DOHH2 (cell line): Measurements from ENCODE around the gene SPON1.
A peak's percentile ranks its signal among the peaks of the same experiment; 100 is the strongest.

Experiments
- H3F3A ChIP-seq: fragments of 200-600 bp; sonication (generic), shearing (Covaris generic); 2 replicates; pipeline ENCODE4 v1.6.0; 2016; ENCODE audit warnings: antibody characterized with exemption, mild to moderate bottlenecking; ENCODE audit not compliant: control insufficient read depth, insufficient read depth
- H3K27ac ChIP-seq: fragments of 200-600 bp; sonication (generic); 2 replicates; pipeline ENCODE4 v1.5.1; 2014; ENCODE audit warnings: low read depth, mild to moderate bottlenecking, low read length, moderate library complexity
- H3K27me3 ChIP-seq: fragments of 200-600 bp; sonication (generic); 2 replicates; pipeline ENCODE4 v1.6.1; 2014; ENCODE audit warnings: mild to moderate bottlenecking, low read length, mixed read lengths; ENCODE audit not compliant: control insufficient read depth
- H3K36me3 ChIP-seq: fragments of 200-600 bp; sonication (generic); 2 replicates; pipeline ENCODE4 v1.6.1; 2014; ENCODE audit warnings: mild to moderate bottlenecking, low read length, moderate library complexity, mixed read lengths; ENCODE audit not compliant: control insufficient read depth
- H3K4me1 ChIP-seq: fragments of 200-600 bp; sonication (generic); 2 replicates; pipeline ENCODE4 v1.6.1; 2014; ENCODE audit warnings: mild to moderate bottlenecking, low read length, mixed read lengths; ENCODE audit not compliant: control insufficient read depth
- H3K4me2 ChIP-seq: fragments of 200-600 bp; sonication (generic); 2 replicates; pipeline ENCODE4 v1.6.0; 2014; ENCODE audit warnings: mild to moderate bottlenecking, low read length, moderate library complexity
- H3K4me3 ChIP-seq: fragments of 200-600 bp; sonication (generic); 2 replicates; pipeline ENCODE4 v1.5.1; 2014; ENCODE audit warnings: mild to moderate bottlenecking, low read length, mixed read lengths
- H3K79me2 ChIP-seq: fragments of 200-600 bp; sonication (generic); 2 replicates; pipeline ENCODE4 v1.6.1; 2014; ENCODE audit warnings: mild to moderate bottlenecking, low read length, mixed read lengths; ENCODE audit not compliant: control insufficient read depth
- H3K9me2 ChIP-seq: fragments of 200-600 bp; sonication (generic); replicated peaks from 2 replicates; pipeline ENCODE4 v1.6.1; 2014; ENCODE audit warnings: mild to moderate bottlenecking, low read length, mixed read lengths; ENCODE audit not compliant: control insufficient read depth
- H3K9me3 ChIP-seq: fragments of 200-600 bp; sonication (generic); 2 replicates; pipeline ENCODE4 v1.6.1; 2014; ENCODE audit warnings: antibody characterized with exemption, low read length, mixed read lengths; ENCODE audit not compliant: control insufficient read depth, insufficient read depth
- H4K20me1 ChIP-seq: fragments of 200-600 bp; sonication (generic); 2 replicates; pipeline ENCODE4 v1.6.0; 2014; ENCODE audit warnings: low read depth, mild to moderate bottlenecking, antibody characterized with exemption, low read length, moderate library complexity; ENCODE audit not compliant: control insufficient read depth, insufficient read depth
- EZH2phosphoT487 ChIP-seq: fragments of 200-600 bp; sonication (generic); IDR thresholded peaks from 2 replicates; pipeline ENCODE4 v1.6.1; 2017; ENCODE audit warnings: borderline replicate concordance, mild to moderate bottlenecking, antibody characterized with exemption, low read length, moderate library complexity, mixed read lengths
- TF ChIP-seq, protein P1 (sequence below): fragments of 200-600 bp; sonication (generic); IDR thresholded peaks from one replicate; pipeline ENCODE4 v1.5.1; 2014; ENCODE audit warnings: antibody characterized with exemption, mild to moderate bottlenecking, low read depth, low read length; ENCODE audit not compliant: poor library complexity, severe bottlenecking

SPON1 gene

DNA sequence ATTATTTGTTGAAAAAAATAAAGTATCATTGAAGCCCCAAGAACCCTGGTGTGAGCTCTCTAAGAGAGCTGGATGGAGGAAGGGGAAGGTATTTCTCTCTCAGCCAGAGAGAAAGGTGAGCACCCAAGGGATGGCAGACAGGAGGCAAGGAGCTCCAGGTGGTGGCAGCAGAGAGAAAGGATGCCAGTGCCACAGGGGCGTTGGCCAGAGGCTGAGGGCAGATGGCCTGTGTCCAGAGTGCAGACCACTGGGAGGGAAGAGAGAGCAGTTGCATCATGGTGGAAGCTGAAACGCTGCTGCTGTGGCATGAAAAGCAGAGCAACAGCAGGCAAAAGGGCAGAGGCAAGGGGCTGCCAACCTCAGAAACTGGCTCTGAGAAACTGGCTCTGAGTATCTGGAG lies 8.5 kb downstream of the SPON1 start:
- H4K20me1 ChIP-seq, result no peaks in the 10 kb centered on the region
- TF ChIP-seq, protein P1, sequence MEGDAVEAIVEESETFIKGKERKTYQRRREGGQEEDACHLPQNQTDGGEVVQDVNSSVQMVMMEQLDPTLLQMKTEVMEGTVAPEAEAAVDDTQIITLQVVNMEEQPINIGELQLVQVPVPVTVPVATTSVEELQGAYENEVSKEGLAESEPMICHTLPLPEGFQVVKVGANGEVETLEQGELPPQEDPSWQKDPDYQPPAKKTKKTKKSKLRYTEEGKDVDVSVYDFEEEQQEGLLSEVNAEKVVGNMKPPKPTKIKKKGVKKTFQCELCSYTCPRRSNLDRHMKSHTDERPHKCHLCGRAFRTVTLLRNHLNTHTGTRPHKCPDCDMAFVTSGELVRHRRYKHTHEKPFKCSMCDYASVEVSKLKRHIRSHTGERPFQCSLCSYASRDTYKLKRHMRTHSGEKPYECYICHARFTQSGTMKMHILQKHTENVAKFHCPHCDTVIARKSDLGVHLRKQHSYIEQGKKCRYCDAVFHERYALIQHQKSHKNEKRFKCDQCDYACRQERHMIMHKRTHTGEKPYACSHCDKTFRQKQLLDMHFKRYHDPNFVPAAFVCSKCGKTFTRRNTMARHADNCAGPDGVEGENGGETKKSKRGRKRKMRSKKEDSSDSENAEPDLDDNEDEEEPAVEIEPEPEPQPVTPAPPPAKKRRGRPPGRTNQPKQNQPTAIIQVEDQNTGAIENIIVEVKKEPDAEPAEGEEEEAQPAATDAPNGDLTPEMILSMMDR, result peak; percentile 44
- TF ChIP-seq EZH2phosphoT487, result no peak
- H3K4me1 ChIP-seq, result peaks cover 12% of the 10 kb centered on the region
- H3K4me2 ChIP-seq, result no peak overlapping the region
- no peaks in the 10 kb centered on the region for H3K36me3 ChIP-seq
- H3K27ac ChIP-seq, result no peak overlapping the region
- no peaks in the 10 kb centered on the region for H3K9me2 ChIP-seq
- H3F3A ChIP-seq, result no peaks in the 10 kb centered on the region
- no peaks in the 10 kb centered on the region for H3K79me2 ChIP-seq
- H3K27me3 ChIP-seq, result peaks cover 15% of the 10 kb centered on the region; the same call in 1 of the 2 replicates
- H3K4me3 ChIP-seq, result no peak overlapping the region
- H3K9me3 ChIP-seq, result no peaks in the 10 kb centered on the region

DNA sequence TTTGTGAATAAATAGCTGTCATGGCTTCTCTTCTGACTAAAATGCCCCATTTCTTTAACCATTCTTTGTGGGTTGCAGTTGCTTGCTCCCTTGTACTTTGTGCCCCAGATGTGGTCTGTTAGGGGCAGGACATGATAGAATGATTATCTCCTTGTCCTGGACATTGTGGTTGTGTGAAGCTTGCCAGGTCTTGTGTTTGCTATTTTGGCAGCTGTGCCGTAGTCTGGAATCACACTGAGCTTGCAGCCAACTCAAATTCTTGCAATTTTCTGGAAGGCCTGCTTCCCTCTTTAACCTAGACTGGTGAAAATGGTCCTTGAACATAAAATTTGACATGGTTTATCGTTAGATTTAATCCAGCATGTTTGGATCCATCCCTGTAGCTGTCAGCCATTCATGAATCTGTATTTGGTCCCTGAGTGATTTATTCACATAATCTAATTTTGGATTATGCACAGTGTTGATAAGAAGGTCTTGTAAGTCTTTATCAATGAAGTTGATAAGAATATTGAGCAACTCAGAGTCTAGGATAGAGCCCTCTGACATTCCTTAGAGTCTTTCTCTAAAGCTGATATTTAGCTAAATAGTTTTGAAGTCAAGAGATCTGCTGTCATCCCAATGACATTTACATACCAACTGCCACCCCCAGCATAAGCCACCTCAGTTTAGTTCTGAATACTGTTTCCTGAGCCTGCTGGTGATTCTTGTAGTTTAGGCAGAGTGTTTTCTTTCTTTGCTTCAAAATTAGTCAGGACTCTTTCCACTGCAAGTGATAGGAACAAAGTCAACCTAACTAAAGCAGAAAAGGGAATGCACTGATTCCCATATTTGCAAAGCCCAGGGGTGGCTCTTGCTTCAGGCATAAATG lies 9.8 kb downstream of the SPON1 start:
- Histone ChIP-seq H3K9me3 (no peaks in the 10 kb centered on the region), H3K9me2 (no peaks in the 10 kb centered on the region)

DNA sequence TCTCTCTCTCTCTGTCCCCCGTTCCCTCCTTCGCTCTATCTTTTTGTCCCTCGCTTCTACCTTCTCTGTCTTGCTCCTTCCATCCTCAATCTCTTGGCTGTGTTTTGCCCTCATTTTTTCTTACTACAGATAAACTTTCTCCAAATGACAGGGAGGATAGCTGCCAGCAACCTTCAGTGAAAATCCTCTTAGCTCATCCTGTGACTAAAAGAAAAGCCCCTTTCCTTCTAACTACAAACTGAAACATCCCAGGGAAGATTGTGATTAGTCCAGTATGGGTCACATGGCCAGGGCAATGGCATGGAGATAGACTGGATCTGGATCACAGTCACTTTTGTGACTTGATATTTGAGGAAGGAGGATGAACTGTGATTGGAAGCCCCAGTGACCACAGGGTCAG lies 10.4 kb downstream of the SPON1 start:
- H3K9me2 ChIP-seq, result no peaks in the 10 kb centered on the region
- H3K27me3 ChIP-seq, result peaks cover 14% of the 10 kb centered on the region; the same call in 1 of the 2 replicates
- no peaks in the 10 kb centered on the region for H3F3A ChIP-seq
- TF ChIP-seq EZH2phosphoT487, result no peak
- TF ChIP-seq, protein P1, result no peak
- H4K20me1 ChIP-seq, result no peaks in the 10 kb centered on the region
- no peaks in the 10 kb centered on the region for H3K36me3 ChIP-seq
- no peak overlapping the region for H3K4me2 ChIP-seq
- no peaks in the 10 kb centered on the region for H3K9me3 ChIP-seq
- H3K79me2 ChIP-seq, result no peaks in the 10 kb centered on the region
- no peak overlapping the region for H3K27ac ChIP-seq
- H3K4me1 ChIP-seq, result peaks cover 8% of the 10 kb centered on the region
- H3K4me3 ChIP-seq, result no peak overlapping the region

More for the DNA sequence above, 9.8 kb downstream of the SPON1 start:
- Histone ChIP-seq H3K79me2 (no peaks in the 10 kb centered on the region), H3K27me3 (peaks cover 14% of the 10 kb centered on the region; the same call in 1 of the 2 replicates), H3F3A (no peaks in the 10 kb centered on the region), H3K36me3 (no peaks in the 10 kb centered on the region), H3K4me1 (peaks cover 12% of the 10 kb centered on the region), H4K20me1 (no peaks in the 10 kb centered on the region), H3K4me3 (no peak overlapping the region), H3K4me2 (no peak overlapping the region), H3K27ac (no peak overlapping the region)
- TF ChIP-seq, protein P1, result no peak
- no peak for TF ChIP-seq EZH2phosphoT487
